ENCODE data around the gene PFKFB4.
"Not testable (repeated sequence)": the region's sequence is repeated elsewhere in the genome, so short reads cannot be mapped to it uniquely, and the experiment has no call there.

PFKFB4 gene

GRCh38 chr3:48502728-48503168, 53.9 kb downstream of the PFKFB4 start:
- Histone ChIP-seq H3K27ac (ENCODE audit: low read depth, low read length) (peak overlapping the region; percentile 89), H3K27me3 (ENCODE audit: control insufficient read depth in 1 of 2, insufficient read depth in 2 of 2, low read length in 2 of 2) (no peaks in the 10 kb centered on the region), H3K4me3 (ENCODE audit: low read depth in 1 of 2, low read length in 2 of 2) (peak overlapping the region in 1 of 2 donors; percentile 68), H3K36me3 (ENCODE audit: insufficient read depth, low read length) (no peaks in the 10 kb centered on the region), H3K9me3 (ENCODE audit: low read length) (no peaks in the 10 kb centered on the region), H3K4me1 (ENCODE audit: insufficient read depth, low read length) (peaks cover 20% of the 10 kb centered on the region), H3K9ac (ENCODE audit: low read length) (no peak overlapping the region)

- H3K9me3 ChIP-seq (ENCODE audit: low read length) = no peaks in the 10 kb centered on the region
- no peaks in the 10 kb centered on the region for H3K36me3 ChIP-seq (ENCODE audit: insufficient read depth, low read length)
- no peaks in the 10 kb centered on the region for H3K27me3 ChIP-seq (ENCODE audit: control insufficient read depth in 1 of 2, insufficient read depth in 2 of 2, low read length in 2 of 2)
- no peak overlapping the region for H3K9ac ChIP-seq (ENCODE audit: low read length)
- no peak overlapping the region for H3K4me3 ChIP-seq (ENCODE audit: low read depth in 1 of 2, low read length in 2 of 2)
- H3K4me1 ChIP-seq (ENCODE audit: insufficient read depth, low read length) = peaks cover 20% of the 10 kb centered on the region
- no peak overlapping the region for H3K27ac ChIP-seq (ENCODE audit: low read depth, low read length)
These were observed 54.5 kb downstream of the PFKFB4 start for GRCh38 chr3:48502121-48502520.

- H3K27ac ChIP-seq (ENCODE audit: low read depth, low read length) = no peak overlapping the region
- no peaks in the 10 kb centered on the region for H3K27me3 ChIP-seq (ENCODE audit: control insufficient read depth in 1 of 2, insufficient read depth in 2 of 2, low read length in 2 of 2)
- peaks cover 20% of the 10 kb centered on the region for H3K4me1 ChIP-seq (ENCODE audit: insufficient read depth, low read length)
- H3K36me3 ChIP-seq (ENCODE audit: insufficient read depth, low read length) = no peaks in the 10 kb centered on the region
- H3K9me3 ChIP-seq (ENCODE audit: low read length) = no peaks in the 10 kb centered on the region
- no peak overlapping the region for H3K4me3 ChIP-seq (ENCODE audit: low read depth in 1 of 2, low read length in 2 of 2)
- no peak overlapping the region for H3K9ac ChIP-seq (ENCODE audit: low read length)
These were observed 55.4 kb downstream of the PFKFB4 start for GRCh38 chr3:48501196-48501595.

- no peaks in the 10 kb centered on the region for H3K27me3 ChIP-seq (ENCODE audit: control insufficient read depth in 1 of 2, insufficient read depth in 2 of 2, low read length in 2 of 2)
- H3K4me3 ChIP-seq (ENCODE audit: low read depth in 1 of 2, low read length in 2 of 2) = no peak overlapping the region
- H3K4me1 ChIP-seq (ENCODE audit: insufficient read depth, low read length) = peaks cover 20% of the 10 kb centered on the region
- H3K36me3 ChIP-seq (ENCODE audit: insufficient read depth, low read length) = no peaks in the 10 kb centered on the region
- H3K27ac ChIP-seq (ENCODE audit: low read depth, low read length) = no peak overlapping the region
- no peaks in the 10 kb centered on the region for H3K9me3 ChIP-seq (ENCODE audit: low read length)
- no peak overlapping the region for H3K9ac ChIP-seq (ENCODE audit: low read length)
These were observed 55.9 kb downstream of the PFKFB4 start for GRCh38 chr3:48500656-48501055.

- H3K9me3 ChIP-seq (ENCODE audit: low read length) = no peaks in the 10 kb centered on the region
- H3K27me3 ChIP-seq (ENCODE audit: control insufficient read depth in 1 of 2, insufficient read depth in 2 of 2, low read length in 2 of 2) = no peaks in the 10 kb centered on the region
- H3K36me3 ChIP-seq (ENCODE audit: insufficient read depth, low read length) = no peaks in the 10 kb centered on the region
- no peak overlapping the region for H3K4me3 ChIP-seq (ENCODE audit: low read depth in 1 of 2, low read length in 2 of 2)
- H3K9ac ChIP-seq (ENCODE audit: low read length) = no peak overlapping the region
- H3K4me1 ChIP-seq (ENCODE audit: insufficient read depth, low read length) = no peaks in the 10 kb centered on the region
- no peak overlapping the region for H3K27ac ChIP-seq (ENCODE audit: low read depth, low read length)
These were observed 63.5 kb downstream of the PFKFB4 start for GRCh38 chr3:48493203-48493501.

- H3K27me3 ChIP-seq (ENCODE audit: control insufficient read depth in 1 of 2, insufficient read depth in 2 of 2, low read length in 2 of 2) = no peaks in the 10 kb centered on the region
- H3K27ac ChIP-seq (ENCODE audit: low read depth, low read length) = no peak overlapping the region
- H3K9ac ChIP-seq (ENCODE audit: low read length) = no peak overlapping the region
- H3K4me3 ChIP-seq (ENCODE audit: low read depth in 1 of 2, low read length in 2 of 2) = no peak overlapping the region
- H3K36me3 ChIP-seq (ENCODE audit: insufficient read depth, low read length) = no peaks in the 10 kb centered on the region
- H3K4me1 ChIP-seq (ENCODE audit: insufficient read depth, low read length) = no peaks in the 10 kb centered on the region
- no peaks in the 10 kb centered on the region for H3K9me3 ChIP-seq (ENCODE audit: low read length)
These were observed 64.0 kb downstream of the PFKFB4 start for GRCh38 chr3:48492461-48493202.

- H3K4me1 ChIP-seq (ENCODE audit: insufficient read depth, low read length) = no peaks in the 10 kb centered on the region
- H3K27me3 ChIP-seq (ENCODE audit: control insufficient read depth in 1 of 2, insufficient read depth in 2 of 2, low read length in 2 of 2) = no peaks in the 10 kb centered on the region
- no peak overlapping the region for H3K4me3 ChIP-seq (ENCODE audit: low read depth in 1 of 2, low read length in 2 of 2)
- no peaks in the 10 kb centered on the region for H3K9me3 ChIP-seq (ENCODE audit: low read length)
- H3K27ac ChIP-seq (ENCODE audit: low read depth, low read length) = no peak overlapping the region
- no peaks in the 10 kb centered on the region for H3K36me3 ChIP-seq (ENCODE audit: insufficient read depth, low read length)
- no peak overlapping the region for H3K9ac ChIP-seq (ENCODE audit: low read length)
These were observed 69.7 kb downstream of the PFKFB4 start for GRCh38 chr3:48486952-48487351.

- H3K27ac ChIP-seq (ENCODE audit: low read depth, low read length); H3K4me3 ChIP-seq (ENCODE audit: low read depth in 1 of 2, low read length in 2 of 2); H3K27me3 ChIP-seq (ENCODE audit: control insufficient read depth in 1 of 2, insufficient read depth in 2 of 2, low read length in 2 of 2); H3K9me3 ChIP-seq (ENCODE audit: low read length); H3K4me1 ChIP-seq (ENCODE audit: insufficient read depth, low read length); H3K36me3 ChIP-seq (ENCODE audit: insufficient read depth, low read length); H3K9ac ChIP-seq (ENCODE audit: low read length): not testable (repeated sequence)
These were observed 73.8 kb downstream of the PFKFB4 start for GRCh38 chr3:48482822-48483221.

GRCh38 chr3:48480891-48481290, 75.7 kb downstream of the PFKFB4 start:
- H3K9me3 ChIP-seq (ENCODE audit: low read length); H3K4me1 ChIP-seq (ENCODE audit: insufficient read depth, low read length); H3K27me3 ChIP-seq (ENCODE audit: control insufficient read depth in 1 of 2, insufficient read depth in 2 of 2, low read length in 2 of 2); H3K4me3 ChIP-seq (ENCODE audit: low read depth in 1 of 2, low read length in 2 of 2); H3K9ac ChIP-seq (ENCODE audit: low read length); H3K36me3 ChIP-seq (ENCODE audit: insufficient read depth, low read length); H3K27ac ChIP-seq (ENCODE audit: low read depth, low read length): not testable (repeated sequence)

GRCh38 chr3:48478626-48479555, 77.7 kb downstream of the PFKFB4 start:
- H3K9ac ChIP-seq (ENCODE audit: low read length) = no peak overlapping the region
- no peak overlapping the region for H3K27ac ChIP-seq (ENCODE audit: low read depth, low read length)
- no peaks in the 10 kb centered on the region for H3K27me3 ChIP-seq (ENCODE audit: control insufficient read depth in 1 of 2, insufficient read depth in 2 of 2, low read length in 2 of 2)
- H3K4me3 ChIP-seq (ENCODE audit: low read depth in 1 of 2, low read length in 2 of 2) = no peak overlapping the region
- H3K9me3 ChIP-seq (ENCODE audit: low read length) = no peaks in the 10 kb centered on the region
- H3K4me1 ChIP-seq (ENCODE audit: insufficient read depth, low read length) = no peaks in the 10 kb centered on the region
- H3K36me3 ChIP-seq (ENCODE audit: insufficient read depth, low read length) = no peaks in the 10 kb centered on the region

- Histone ChIP-seq H3K4me3 (ENCODE audit: low read depth in 1 of 2, low read length in 2 of 2) (no peak overlapping the region), H3K27me3 (ENCODE audit: control insufficient read depth in 1 of 2, insufficient read depth in 2 of 2, low read length in 2 of 2) (no peaks in the 10 kb centered on the region), H3K36me3 (ENCODE audit: insufficient read depth, low read length) (no peaks in the 10 kb centered on the region), H3K9ac (ENCODE audit: low read length) (no peak overlapping the region), H3K4me1 (ENCODE audit: insufficient read depth, low read length) (peaks cover 6% of the 10 kb centered on the region), H3K9me3 (ENCODE audit: low read length) (no peaks in the 10 kb centered on the region), H3K27ac (ENCODE audit: low read depth, low read length) (no peak overlapping the region)
These were observed 78.6 kb downstream of the PFKFB4 start for GRCh38 chr3:48477959-48478520.
